SK-N-SH treated with all-trans-retinoic acid at 6 μM for 48 hours (cell line): ENCODE data around the gene OR7C2.

Source experiments
- BACH2 ChIP-seq: fragments of 250-450 bp; sonication (Bioruptor Pico); IDR thresholded peaks from 2 replicates; pipeline ENCODE4 v1.9.0; 2021; ENCODE audit warnings: mild to moderate bottlenecking, borderline replicate concordance
- PPARA ChIP-seq: fragments of 250-450 bp; sonication (Bioruptor Pico); IDR thresholded peaks from 2 replicates; pipeline ENCODE4 v1.5.0; 2020; ENCODE audit warnings: mild to moderate bottlenecking, borderline replicate concordance
- SNAI2 ChIP-seq: fragments of 250-450 bp; sonication (Bioruptor Pico); IDR thresholded peaks from 2 replicates; pipeline ENCODE4 v1.5.0; 2020; ENCODE audit warnings: mild to moderate bottlenecking, moderate library complexity
- ZFP30 ChIP-seq: fragments of 450-650 bp; formaldehyde crosslinking; IDR thresholded peaks from 2 replicates; pipeline ENCODE4 v1.5.0; 2022; ENCODE audit warnings: mild to moderate bottlenecking, moderate library complexity
- ZNF565 ChIP-seq: fragments of 450-650 bp; formaldehyde crosslinking; conservative IDR thresholded peaks from 2 replicates; pipeline ENCODE4 v1.5.0; 2020; ENCODE audit warnings: low read depth, mild to moderate bottlenecking, moderate library complexity
- ZNF70 ChIP-seq: fragments of 450-650 bp; formaldehyde crosslinking; IDR thresholded peaks from 2 replicates; pipeline ENCODE4 v1.5.0; 2020; ENCODE audit warnings: mild to moderate bottlenecking, moderate library complexity
- TF ChIP-seq, protein P1 (sequence below): fragments of 250-450 bp; sonication (Bioruptor Pico); IDR thresholded peaks from 2 replicates; pipeline ENCODE4 v1.5.0; 2020; ENCODE audit warnings: mild to moderate bottlenecking, moderate library complexity
- TF ChIP-seq, protein P2 (sequence below): fragments of 250-450 bp; sonication (Bioruptor Pico); IDR thresholded peaks from 2 replicates; pipeline ENCODE4 v1.5.1; 2020; ENCODE audit warnings: low read depth, mild to moderate bottlenecking, moderate library complexity

DNA sequence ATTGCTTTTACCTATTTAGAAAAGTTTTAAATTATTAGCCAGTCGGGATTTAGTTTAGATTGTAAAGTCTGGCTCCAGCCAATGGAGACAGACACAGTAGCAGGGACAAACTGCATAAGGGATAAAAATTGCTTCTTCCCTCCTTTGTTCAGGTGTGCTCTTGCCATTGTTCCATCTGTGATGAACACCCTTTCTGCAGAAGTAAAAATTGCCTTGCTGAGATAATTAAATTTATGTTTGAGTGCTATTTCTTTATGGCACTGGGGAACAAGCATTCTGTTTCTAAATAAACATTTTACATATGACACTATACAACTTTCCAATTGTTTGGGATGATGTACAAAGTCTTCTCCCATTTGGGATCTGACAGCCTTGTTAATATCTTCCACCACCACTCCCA is 18.0 kb downstream of the OR7C2 start:
- no peak for TF ChIP-seq ZNF70 (CRISPR knock-in tag)
- TF ChIP-seq SNAI2, result no peak
- no peak for TF ChIP-seq ZFP30 (CRISPR knock-in tag)
- TF ChIP-seq PPARA (CRISPR knock-in tag), result no peak
- TF ChIP-seq, protein P1, sequence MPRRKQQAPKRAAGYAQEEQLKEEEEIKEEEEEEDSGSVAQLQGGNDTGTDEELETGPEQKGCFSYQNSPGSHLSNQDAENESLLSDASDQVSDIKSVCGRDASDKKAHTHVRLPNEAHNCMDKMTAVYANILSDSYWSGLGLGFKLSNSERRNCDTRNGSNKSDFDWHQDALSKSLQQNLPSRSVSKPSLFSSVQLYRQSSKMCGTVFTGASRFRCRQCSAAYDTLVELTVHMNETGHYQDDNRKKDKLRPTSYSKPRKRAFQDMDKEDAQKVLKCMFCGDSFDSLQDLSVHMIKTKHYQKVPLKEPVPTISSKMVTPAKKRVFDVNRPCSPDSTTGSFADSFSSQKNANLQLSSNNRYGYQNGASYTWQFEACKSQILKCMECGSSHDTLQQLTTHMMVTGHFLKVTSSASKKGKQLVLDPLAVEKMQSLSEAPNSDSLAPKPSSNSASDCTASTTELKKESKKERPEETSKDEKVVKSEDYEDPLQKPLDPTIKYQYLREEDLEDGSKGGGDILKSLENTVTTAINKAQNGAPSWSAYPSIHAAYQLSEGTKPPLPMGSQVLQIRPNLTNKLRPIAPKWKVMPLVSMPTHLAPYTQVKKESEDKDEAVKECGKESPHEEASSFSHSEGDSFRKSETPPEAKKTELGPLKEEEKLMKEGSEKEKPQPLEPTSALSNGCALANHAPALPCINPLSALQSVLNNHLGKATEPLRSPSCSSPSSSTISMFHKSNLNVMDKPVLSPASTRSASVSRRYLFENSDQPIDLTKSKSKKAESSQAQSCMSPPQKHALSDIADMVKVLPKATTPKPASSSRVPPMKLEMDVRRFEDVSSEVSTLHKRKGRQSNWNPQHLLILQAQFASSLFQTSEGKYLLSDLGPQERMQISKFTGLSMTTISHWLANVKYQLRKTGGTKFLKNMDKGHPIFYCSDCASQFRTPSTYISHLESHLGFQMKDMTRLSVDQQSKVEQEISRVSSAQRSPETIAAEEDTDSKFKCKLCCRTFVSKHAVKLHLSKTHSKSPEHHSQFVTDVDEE (CRISPR knock-in tag), result no peak
- no peak for TF ChIP-seq ZNF565 (CRISPR knock-in tag)
- no peak for TF ChIP-seq BACH2 (CRISPR knock-in tag)
- TF ChIP-seq, protein P2, sequence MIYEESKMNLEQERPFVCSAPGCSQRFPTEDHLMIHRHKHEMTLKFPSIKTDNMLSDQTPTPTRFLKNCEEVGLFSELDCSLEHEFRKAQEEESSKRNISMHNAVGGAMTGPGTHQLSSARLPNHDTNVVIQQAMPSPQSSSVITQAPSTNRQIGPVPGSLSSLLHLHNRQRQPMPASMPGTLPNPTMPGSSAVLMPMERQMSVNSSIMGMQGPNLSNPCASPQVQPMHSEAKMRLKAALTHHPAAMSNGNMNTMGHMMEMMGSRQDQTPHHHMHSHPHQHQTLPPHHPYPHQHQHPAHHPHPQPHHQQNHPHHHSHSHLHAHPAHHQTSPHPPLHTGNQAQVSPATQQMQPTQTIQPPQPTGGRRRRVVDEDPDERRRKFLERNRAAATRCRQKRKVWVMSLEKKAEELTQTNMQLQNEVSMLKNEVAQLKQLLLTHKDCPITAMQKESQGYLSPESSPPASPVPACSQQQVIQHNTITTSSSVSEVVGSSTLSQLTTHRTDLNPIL, result no peak
